ENCODE data around the gene CYP2U1.

- no peak for TF ChIP-seq CTCF (IDR thresholded peaks at IDR 0.05; ENCODE audit: low read depth, low read length)
- TF ChIP-seq, protein P1, sequence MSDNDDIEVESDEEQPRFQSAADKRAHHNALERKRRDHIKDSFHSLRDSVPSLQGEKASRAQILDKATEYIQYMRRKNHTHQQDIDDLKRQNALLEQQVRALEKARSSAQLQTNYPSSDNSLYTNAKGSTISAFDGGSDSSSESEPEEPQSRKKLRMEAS (IDR thresholded peaks at IDR 0.05; ENCODE audit: low read depth, low read length), result no peak
Measured at GRCh38 chr4:107996949-107997788, 65.8 kb downstream of the CYP2U1 start.
